ENCODE measurements around the gene RLF. TPM values are rescaled to one million over a fixed set of nuclear protein-coding genes. Genes with fewer than 3 reads are reported as not detected.
A peak's percentile ranks its signal among the peaks of the same experiment; 100 is the strongest.

RLF gene
- total and polyA plus RNA-seq, 9 of the 15 experiments (the other 6 are each of a cell fraction or from before 2014, with no cell fraction given) = 3.6 to 35.0 (median 21.2) TPM

- no peak for FAIRE-seq
- H3K9me3 ChIP-seq (replicated peaks; ENCODE audit: control insufficient read depth, insufficient read depth, low read depth, low read length) = no peaks in the 10 kb centered on the region
- no peak for ATAC-seq
- no peak overlapping the region for H2AFZ ChIP-seq (ENCODE audit: low read depth, low read length)
- peaks cover 3% of the 10 kb centered on the region in 2 experiments; a peak in 1 of 5 replicates for H3K4me1 ChIP-seq (replicated peaks in 1 of 2; ENCODE audit: control insufficient read depth in 2 of 2, insufficient read depth in 2 of 2, low read length in 2 of 2)
- DNase-seq (ENCODE audit: extremely low read depth in 1 of 4, low spot score in 3 of 4) = no peak
- no peak overlapping the region for H3K27ac ChIP-seq (ENCODE audit: extremely low read depth, low read depth, low read length)
- no peaks in the 10 kb centered on the region for H3K27me3 ChIP-seq (ENCODE audit: control insufficient read depth in 2 of 2, insufficient read depth in 2 of 2, low read length in 2 of 2)
- H4K20me1 ChIP-seq (replicated peaks; ENCODE audit: control insufficient read depth, insufficient read depth, low read length) = no peaks in the 10 kb centered on the region
- H3K9ac ChIP-seq (ENCODE audit: insufficient read depth in 1 of 2, low read depth in 2 of 2, low read length in 2 of 2) = no peak overlapping the region
- H3K79me2 ChIP-seq (ENCODE audit: control insufficient read depth, insufficient read depth, low read length) = no peaks in the 10 kb centered on the region
- TF ChIP-seq CBFA2T3 (IDR thresholded peaks at IDR 0.05) = 0 out of 2 replicates have a peak, but pooled peaks have one; percentile 9
- TF ChIP-seq CXXC5 (CRISPR knock-in tag; IDR thresholded peaks at IDR 0.05) = no peak
- BruUV-seq (replicated peaks) = no TSS peak
- no peaks in the 10 kb centered on the region for H3K36me3 ChIP-seq (ENCODE audit: control insufficient read depth, insufficient read depth, low read length)
- no peak overlapping the region for H3K4me3 ChIP-seq
- no peak overlapping the region for H3K4me2 ChIP-seq (ENCODE audit: insufficient read depth, low read length)
- H3K9me1 ChIP-seq (ENCODE audit: control insufficient read depth, insufficient read depth, low read length) = no peaks in the 10 kb centered on the region
- in situ Hi-C loops (cut with MboI) (no loop called here), intact Hi-C loops (cut with micrococcal nuclease) (no loop called here)
- CTCF ChIA-PET (ENCODE audit: low intra/inter-chr PET ratio) = no interaction called here
- POLR2A ChIA-PET = interaction anchor here (0.7 kb wide), 1 partner anchor 99 kb away, joined by 3 read pairs; no protein-coding TSS in a partner anchor
- WGBS (ENCODE audit: insufficient coverage, low coverage, missing lambda C conversion rate) = 37% methylated on average over 3 of the region's 3 CpGs
Observed at GRCh38 chr1:40245686-40246085, 84.5 kb downstream of the RLF start.

- Histone ChIP-seq H3K9me3 (replicated peaks; ENCODE audit: control insufficient read depth, insufficient read depth, low read depth, low read length) (no peaks in the 10 kb centered on the region), H2AFZ (ENCODE audit: low read depth, low read length) (no peak within 1 kb of the TSS), H3K27ac (ENCODE audit: extremely low read depth, low read depth, low read length) (no peak within 1 kb of the TSS), H4K20me1 (replicated peaks; ENCODE audit: control insufficient read depth, insufficient read depth, low read length) (no peaks in the 10 kb centered on the region), H3K27me3 (ENCODE audit: control insufficient read depth in 2 of 2, insufficient read depth in 2 of 2, low read length in 2 of 2) (no peaks in the 10 kb centered on the region), H3K4me2 (ENCODE audit: insufficient read depth, low read length) (no peak within 1 kb of the TSS), H3K4me3 (no peak within 1 kb of the TSS), H3K79me2 (ENCODE audit: control insufficient read depth, insufficient read depth, low read length) (no peaks in the 10 kb centered on the region), H3K36me3 (ENCODE audit: control insufficient read depth, insufficient read depth, low read length) (no peaks in the 10 kb centered on the region), H3K9ac (ENCODE audit: insufficient read depth in 1 of 2, low read depth in 2 of 2, low read length in 2 of 2) (no peak within 1 kb of the TSS), H3K9me1 (ENCODE audit: control insufficient read depth, insufficient read depth, low read length) (no peaks in the 10 kb centered on the region), H3K4me1 (replicated peaks in 1 of 2; ENCODE audit: control insufficient read depth in 2 of 2, insufficient read depth in 2 of 2, low read length in 2 of 2) (peaks cover 0 to 3% of the 10 kb centered on the region in 2 experiments; a peak in 2 of 5 replicates)
- intact Hi-C loops (cut with micrococcal nuclease) (no loop called here), in situ Hi-C loops (cut with MboI) (no loop called here)
- ATAC-seq (no peak), DNase-seq (ENCODE audit: extremely low read depth in 1 of 4, low spot score in 3 of 4) (no peak), FAIRE-seq (no peak)
- CTCF ChIA-PET (ENCODE audit: low intra/inter-chr PET ratio) = no interaction called here
- 0 out of 2 replicates have a peak, but pooled peaks have one; percentile 8 for TF ChIP-seq EGR1 (conservative IDR thresholded peaks at IDR 0.05)
- TF ChIP-seq ZNF232 (CRISPR knock-in tag; IDR thresholded peaks at IDR 0.05) = no peak
- no TSS peak for BruUV-seq (replicated peaks)
- POLR2A ChIA-PET = interaction anchor here (0.9 to 2.9 kb wide), 3 partner anchors 9 to 113 kb away, joined by 3 to 23 read pairs (median 3); partner anchors contain the start of gene ZMPSTE24
- WGBS (ENCODE audit: insufficient coverage, low coverage, missing lambda C conversion rate) = 8% methylated on average over 1 of the region's 1 CpG
Observed at GRCh38 chr1:40247655-40248054, 86.5 kb downstream of the RLF start, which contains the start of gene TMCO2. TSS of gene TMCO2 (plus strand) at chr1:40247937. CDS start at chr1:40247994, 57 bp downstream.
